ENCODE data around the gene CEP350. TPM values are rescaled to one million over a fixed set of nuclear protein-coding genes. Genes with fewer than 3 reads are reported as not detected.
"Not testable (repeated sequence)": the region's sequence is repeated elsewhere in the genome, so short reads cannot be mapped to it uniquely, and the experiment has no call there.

CEP350 gene
- total RNA-seq, 1 experiment from 2014 or later = 41.1 TPM

- Histone ChIP-seq H3K4me1 (ENCODE audit: control insufficient read depth, insufficient read depth, low read length) (peaks cover 5% of the 10 kb centered on the region), H3K36me3 (ENCODE audit: control insufficient read depth, insufficient read depth, low read length) (no peaks in the 10 kb centered on the region), H3K9me3 (ENCODE audit: control insufficient read depth, insufficient read depth, low read depth, low read length) (no peaks in the 10 kb centered on the region), H3K4me3 (ENCODE audit: low read depth in 2 of 2, low read length in 2 of 2) (no peak overlapping the region), H3K27ac (ENCODE audit: low read length) (no peak overlapping the region), H3K27me3 (ENCODE audit: control insufficient read depth, insufficient read depth, low read length) (no peaks in the 10 kb centered on the region)
- CTCF ChIA-PET = no interaction called here
- DNase-seq (ENCODE audit: low read depth, low spot score) (no peak), ATAC-seq (no peak)
- in situ Hi-C loops (cut with HindIII; ENCODE audit: low pct_unique_long_range_greater_than_20kb, low sequenced_read_pairs) = no loop called here
- no TSS peak for BruUV-seq (replicated peaks)
- intact Hi-C loops (cut with micrococcal nuclease; ENCODE audit: unreplicated experiment) = no loop called here
- POLR2A ChIA-PET = no interaction called here
- no peak for TF ChIP-seq SIN3A (IDR thresholded peaks at IDR 0.05; ENCODE audit: borderline replicate concordance, insufficient read depth, low read depth, low read length)
- no peak for TF ChIP-seq POLR2AphosphoS5 (IDR thresholded peaks at IDR 0.05; ENCODE audit: low read depth, low read length)
- TF ChIP-seq TCF7L2 (IDR thresholded peaks at IDR 0.05; ENCODE audit: low read depth, low read length) = no peak
- TF ChIP-seq CTCF (IDR thresholded peaks at IDR 0.05) = no peak
Observed at GRCh38 chr1:180131510-180131909, 176.9 kb downstream of the CEP350 start.

DNA sequence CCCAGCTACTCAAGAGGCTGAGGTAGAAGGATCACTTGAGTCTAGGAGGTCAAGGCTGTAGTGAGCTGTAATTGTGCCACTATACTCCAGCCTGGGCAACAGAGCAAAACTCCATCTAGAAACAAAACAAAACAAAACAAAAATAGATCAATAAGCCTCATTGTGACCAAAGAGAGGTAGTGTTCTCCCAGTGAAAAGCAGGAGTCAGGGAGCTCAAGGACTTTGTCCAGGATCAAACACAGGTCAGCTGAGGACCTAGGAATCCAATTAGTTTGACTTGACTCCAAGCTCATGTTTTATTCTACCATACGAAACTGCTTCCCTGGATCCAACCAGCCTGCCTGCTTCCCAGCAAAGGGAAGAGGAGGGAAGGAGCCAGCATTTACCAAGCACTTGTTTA lies 178.6 kb downstream of the CEP350 start:
- BruUV-seq (replicated peaks) = no TSS peak
- TF ChIP-seq CTCF (IDR thresholded peaks at IDR 0.05) = no peak
- no peak for TF ChIP-seq TCF7L2 (IDR thresholded peaks at IDR 0.05; ENCODE audit: low read depth, low read length)
- TF ChIP-seq SIN3A (IDR thresholded peaks at IDR 0.05; ENCODE audit: borderline replicate concordance, insufficient read depth, low read depth, low read length) = no peak
- no peak for TF ChIP-seq REST (IDR thresholded peaks at IDR 0.05; ENCODE audit: insufficient read depth in 1 of 2, low read depth in 2 of 2, low read length in 1 of 2)
- TF ChIP-seq POLR2AphosphoS5 (IDR thresholded peaks at IDR 0.05; ENCODE audit: low read depth, low read length) = no peak
- Histone ChIP-seq H3K4me3 (ENCODE audit: low read depth in 2 of 2, low read length in 2 of 2) (no peak overlapping the region), H3K27ac (ENCODE audit: low read length) (no peak overlapping the region), H3K36me3 (ENCODE audit: control insufficient read depth, insufficient read depth, low read length) (no peaks in the 10 kb centered on the region), H3K9me3 (ENCODE audit: control insufficient read depth, insufficient read depth, low read depth, low read length) (peaks cover 5% of the 10 kb centered on the region; the same call in 1 of the 2 replicates), H3K27me3 (ENCODE audit: control insufficient read depth, insufficient read depth, low read length) (no peaks in the 10 kb centered on the region), H3K4me1 (ENCODE audit: control insufficient read depth, insufficient read depth, low read length) (no peaks in the 10 kb centered on the region)
- no peak for ATAC-seq
- POLR2A ChIA-PET = interaction anchor here (1.2 kb wide), 1 partner anchor 12 kb away, joined by 3 read pairs; no protein-coding TSS in a partner anchor
- DNase-seq (ENCODE audit: low read depth, low spot score) = no peak
- in situ Hi-C loops (cut with HindIII; ENCODE audit: low pct_unique_long_range_greater_than_20kb, low sequenced_read_pairs) = no loop called here
- intact Hi-C loops (cut with micrococcal nuclease; ENCODE audit: unreplicated experiment) = no loop called here
- CTCF ChIA-PET = no interaction called here

- in situ Hi-C loops (cut with HindIII; ENCODE audit: low pct_unique_long_range_greater_than_20kb, low sequenced_read_pairs); H3K27me3 ChIP-seq (ENCODE audit: control insufficient read depth, insufficient read depth, low read length); BruUV-seq (replicated peaks); intact Hi-C loops (cut with micrococcal nuclease; ENCODE audit: unreplicated experiment); H3K36me3 ChIP-seq (ENCODE audit: control insufficient read depth, insufficient read depth, low read length); H3K4me3 ChIP-seq (ENCODE audit: low read depth in 2 of 2, low read length in 2 of 2); H3K9me3 ChIP-seq (ENCODE audit: control insufficient read depth, insufficient read depth, low read depth, low read length); H3K27ac ChIP-seq (ENCODE audit: low read length); ATAC-seq; DNase-seq (ENCODE audit: low read depth, low spot score); CTCF ChIA-PET; H3K4me1 ChIP-seq (ENCODE audit: control insufficient read depth, insufficient read depth, low read length): not testable (repeated sequence)
- POLR2A ChIA-PET = interaction anchor here (1.2 kb wide), 1 partner anchor 12 kb away, joined by 3 read pairs; no protein-coding TSS in a partner anchor
Observed at GRCh38 chr1:180133688-180134087, 179.1 kb downstream of the CEP350 start.
